SK-N-SH treated with all-trans-retinoic acid at 6 μM for 48 hours (cell line): Measurements from ENCODE around the gene ZSCAN30.

Source experiments
- ATAC-seq: fragments of 200-7000 bp; cut with Tn5 transposase; 3 replicates; pipeline ENCODE4 v1.9.1; 2020; ENCODE audit warnings: mild to moderate bottlenecking, moderate library complexity
- BACH2 ChIP-seq: fragments of 250-450 bp; sonication (Bioruptor Pico); IDR thresholded peaks from 2 replicates; pipeline ENCODE4 v1.9.0; 2021; ENCODE audit warnings: mild to moderate bottlenecking, borderline replicate concordance
- CSDC2 ChIP-seq: fragments of 250-450 bp; sonication (Bioruptor Pico); IDR thresholded peaks from 2 replicates; pipeline ENCODE4 v1.5.0; 2020; ENCODE audit warnings: mild to moderate bottlenecking, moderate library complexity
- ESRRG ChIP-seq: fragments of 250-450 bp; sonication (Bioruptor Pico); IDR thresholded peaks from 2 replicates; pipeline ENCODE4 v1.6.1; 2021; ENCODE audit warnings: mild to moderate bottlenecking
- GLIS3 ChIP-seq: fragments of 250-450 bp; sonication (Bioruptor Pico); IDR thresholded peaks from 2 replicates; pipeline ENCODE4 v1.5.0; 2020; ENCODE audit warnings: mild to moderate bottlenecking, moderate library complexity
- OSR1 ChIP-seq: fragments of 250-450 bp; sonication (Bioruptor Pico); IDR thresholded peaks from 2 replicates; pipeline ENCODE4 v1.8.0; 2022; ENCODE audit warnings: moderate library complexity, mild to moderate bottlenecking, inconsistent platforms
- RARB ChIP-seq: fragments of 250-450 bp; sonication (Bioruptor Pico); IDR thresholded peaks from 2 replicates; pipeline ENCODE4 v1.8.0; 2021; ENCODE audit warnings: mild to moderate bottlenecking, moderate library complexity
- TCF4 ChIP-seq: fragments of 250-450 bp; sonication (Bioruptor Pico); IDR thresholded peaks from 2 replicates; pipeline ENCODE4 v1.8.0; 2021; ENCODE audit warnings: mild to moderate bottlenecking, moderate library complexity, borderline replicate concordance
- TSHZ2 ChIP-seq: fragments of 250-450 bp; sonication (Bioruptor Pico); IDR thresholded peaks from 2 replicates; pipeline ENCODE4 v1.5.0; 2020; ENCODE audit warnings: mild to moderate bottlenecking, moderate library complexity
- ZC3H10 ChIP-seq: fragments of 250-450 bp; sonication (Bioruptor Pico); IDR thresholded peaks from 2 replicates; pipeline ENCODE4 v1.5.1; 2021; ENCODE audit warnings: mild to moderate bottlenecking, moderate library complexity
- ZFP3 ChIP-seq: fragments of 250-450 bp; sonication (Bioruptor Pico); IDR thresholded peaks from 2 replicates; pipeline ENCODE4 v1.5.0; 2020; ENCODE audit warnings: mild to moderate bottlenecking, moderate library complexity
- ZFP30 ChIP-seq: fragments of 450-650 bp; formaldehyde crosslinking; IDR thresholded peaks from 2 replicates; pipeline ENCODE4 v1.5.0; 2022; ENCODE audit warnings: mild to moderate bottlenecking, moderate library complexity
- ZNF565 ChIP-seq: fragments of 450-650 bp; formaldehyde crosslinking; conservative IDR thresholded peaks from 2 replicates; pipeline ENCODE4 v1.5.0; 2020; ENCODE audit warnings: low read depth, mild to moderate bottlenecking, moderate library complexity
- ZNF70 ChIP-seq: fragments of 450-650 bp; formaldehyde crosslinking; IDR thresholded peaks from 2 replicates; pipeline ENCODE4 v1.5.0; 2020; ENCODE audit warnings: mild to moderate bottlenecking, moderate library complexity
- TF ChIP-seq, protein P1 (sequence below): fragments of 250-450 bp; sonication (Bioruptor Pico); IDR thresholded peaks from 2 replicates; pipeline ENCODE4 v1.8.0; 2020; ENCODE audit warnings: mild to moderate bottlenecking, moderate library complexity, borderline replicate concordance
- TF ChIP-seq, protein P2 (sequence below): fragments of 250-450 bp; sonication (Bioruptor Pico); IDR thresholded peaks from 2 replicates; pipeline ENCODE4 v1.5.1; 2020; ENCODE audit warnings: low read depth, mild to moderate bottlenecking, moderate library complexity
- TF ChIP-seq, protein P3 (sequence below): fragments of 250-450 bp; sonication (Bioruptor Pico); IDR thresholded peaks from 2 replicates; pipeline ENCODE4 v1.5.1; 2021; ENCODE audit warnings: mild to moderate bottlenecking, moderate library complexity

The ZSCAN30 gene

DNA sequence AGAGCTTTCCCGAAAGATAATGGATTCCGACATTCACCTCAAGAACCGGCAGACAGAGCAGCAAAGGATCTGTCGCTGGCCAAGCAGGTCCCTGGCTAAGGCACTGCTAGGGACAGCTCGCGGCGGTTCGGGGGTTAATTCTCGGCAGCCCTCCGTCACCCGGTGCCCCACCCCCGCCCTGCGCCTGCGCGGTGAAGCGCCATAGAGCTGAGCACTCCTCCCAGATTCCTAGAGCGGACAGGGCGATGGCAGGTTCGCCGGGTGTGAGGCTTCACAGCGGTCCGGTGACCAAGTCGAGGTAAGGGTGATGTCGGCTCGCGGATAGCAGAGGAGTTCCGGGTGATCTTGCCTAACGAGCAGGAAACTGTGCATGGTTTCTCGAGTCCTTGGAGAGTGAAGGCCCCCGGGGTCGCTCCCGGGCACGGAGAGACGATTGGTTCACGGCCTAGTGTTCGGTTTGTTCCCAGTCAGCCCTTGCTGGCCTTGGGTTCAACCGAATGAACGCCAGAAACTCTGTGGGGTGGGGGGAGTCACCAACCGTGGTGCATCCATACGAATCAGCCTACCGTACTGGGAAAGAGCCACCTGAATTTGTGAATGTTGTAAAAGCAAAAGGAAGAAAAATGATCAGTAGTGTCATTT, at the start of gene ZSCAN30:
TSS of gene ZSCAN30 (minus strand) at position 136 of the 642 bp plus-strand sequence. CDS start 25,877 bp downstream, outside the sequence.
- peak; percentile 34; the same call in 1 of the 2 replicates for TF ChIP-seq TSHZ2
- no peak for TF ChIP-seq ESRRG (CRISPR knock-in tag)
- no peak for TF ChIP-seq ZNF70 (CRISPR knock-in tag)
- TF ChIP-seq GLIS3 (CRISPR knock-in tag): no peak
- peak; percentile 96 for TF ChIP-seq ZFP3 (CRISPR knock-in tag)
- TF ChIP-seq ZC3H10 (CRISPR knock-in tag): no peak
- TF ChIP-seq, protein P1, sequence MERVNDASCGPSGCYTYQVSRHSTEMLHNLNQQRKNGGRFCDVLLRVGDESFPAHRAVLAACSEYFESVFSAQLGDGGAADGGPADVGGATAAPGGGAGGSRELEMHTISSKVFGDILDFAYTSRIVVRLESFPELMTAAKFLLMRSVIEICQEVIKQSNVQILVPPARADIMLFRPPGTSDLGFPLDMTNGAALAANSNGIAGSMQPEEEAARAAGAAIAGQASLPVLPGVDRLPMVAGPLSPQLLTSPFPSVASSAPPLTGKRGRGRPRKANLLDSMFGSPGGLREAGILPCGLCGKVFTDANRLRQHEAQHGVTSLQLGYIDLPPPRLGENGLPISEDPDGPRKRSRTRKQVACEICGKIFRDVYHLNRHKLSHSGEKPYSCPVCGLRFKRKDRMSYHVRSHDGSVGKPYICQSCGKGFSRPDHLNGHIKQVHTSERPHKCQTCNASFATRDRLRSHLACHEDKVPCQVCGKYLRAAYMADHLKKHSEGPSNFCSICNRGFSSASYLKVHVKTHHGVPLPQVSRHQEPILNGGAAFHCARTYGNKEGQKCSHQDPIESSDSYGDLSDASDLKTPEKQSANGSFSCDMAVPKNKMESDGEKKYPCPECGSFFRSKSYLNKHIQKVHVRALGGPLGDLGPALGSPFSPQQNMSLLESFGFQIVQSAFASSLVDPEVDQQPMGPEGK: no peak
- no peak for TF ChIP-seq OSR1 (CRISPR knock-in tag)
- no peak for TF ChIP-seq RARB (CRISPR knock-in tag)
- no peak for TF ChIP-seq TCF4
- no peak for TF ChIP-seq ZFP30 (CRISPR knock-in tag)
- TF ChIP-seq, protein P2, sequence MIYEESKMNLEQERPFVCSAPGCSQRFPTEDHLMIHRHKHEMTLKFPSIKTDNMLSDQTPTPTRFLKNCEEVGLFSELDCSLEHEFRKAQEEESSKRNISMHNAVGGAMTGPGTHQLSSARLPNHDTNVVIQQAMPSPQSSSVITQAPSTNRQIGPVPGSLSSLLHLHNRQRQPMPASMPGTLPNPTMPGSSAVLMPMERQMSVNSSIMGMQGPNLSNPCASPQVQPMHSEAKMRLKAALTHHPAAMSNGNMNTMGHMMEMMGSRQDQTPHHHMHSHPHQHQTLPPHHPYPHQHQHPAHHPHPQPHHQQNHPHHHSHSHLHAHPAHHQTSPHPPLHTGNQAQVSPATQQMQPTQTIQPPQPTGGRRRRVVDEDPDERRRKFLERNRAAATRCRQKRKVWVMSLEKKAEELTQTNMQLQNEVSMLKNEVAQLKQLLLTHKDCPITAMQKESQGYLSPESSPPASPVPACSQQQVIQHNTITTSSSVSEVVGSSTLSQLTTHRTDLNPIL (CRISPR knock-in tag): 0 out of 2 replicates have a peak, but pooled peaks have one; percentile 24
- TF ChIP-seq, protein P3, sequence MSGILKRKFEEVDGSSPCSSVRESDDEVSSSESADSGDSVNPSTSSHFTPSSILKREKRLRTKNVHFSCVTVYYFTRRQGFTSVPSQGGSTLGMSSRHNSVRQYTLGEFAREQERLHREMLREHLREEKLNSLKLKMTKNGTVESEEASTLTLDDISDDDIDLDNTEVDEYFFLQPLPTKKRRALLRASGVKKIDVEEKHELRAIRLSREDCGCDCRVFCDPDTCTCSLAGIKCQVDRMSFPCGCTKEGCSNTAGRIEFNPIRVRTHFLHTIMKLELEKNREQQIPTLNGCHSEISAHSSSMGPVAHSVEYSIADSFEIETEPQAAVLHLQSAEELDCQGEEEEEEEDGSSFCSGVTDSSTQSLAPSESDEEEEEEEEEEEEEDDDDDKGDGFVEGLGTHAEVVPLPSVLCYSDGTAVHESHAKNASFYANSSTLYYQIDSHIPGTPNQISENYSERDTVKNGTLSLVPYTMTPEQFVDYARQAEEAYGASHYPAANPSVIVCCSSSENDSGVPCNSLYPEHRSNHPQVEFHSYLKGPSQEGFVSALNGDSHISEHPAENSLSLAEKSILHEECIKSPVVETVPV (CRISPR knock-in tag): no peak

DNA sequence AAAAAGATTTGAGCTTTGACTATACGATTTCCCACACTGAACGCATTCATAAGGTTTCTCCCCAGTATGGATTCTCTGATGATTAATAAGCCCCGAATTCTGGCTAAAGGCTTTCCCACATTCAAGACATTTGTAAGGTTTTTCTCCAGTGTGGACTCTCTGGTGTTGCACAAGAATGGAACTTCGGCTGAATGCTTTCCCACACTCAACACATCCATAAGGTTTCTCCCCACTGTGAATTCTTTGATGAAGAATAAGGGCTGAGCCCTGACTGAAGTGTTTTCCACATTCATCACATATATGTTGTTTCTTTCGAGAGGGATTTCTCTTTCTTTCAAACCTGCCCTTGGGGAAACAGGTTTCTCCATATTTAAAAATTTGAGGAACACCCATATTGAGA, 47.3 kb upstream of the ZSCAN30 start:
- no peak for ATAC-seq
- TF ChIP-seq ESRRG (CRISPR knock-in tag) (no peak), CSDC2 (CRISPR knock-in tag) (no peak), ZFP3 (CRISPR knock-in tag) (no peak), TSHZ2 (no peak), RARB (CRISPR knock-in tag) (no peak), TCF4 (no peak), ZFP30 (CRISPR knock-in tag) (no peak), ZNF565 (CRISPR knock-in tag) (no peak), BACH2 (CRISPR knock-in tag) (no peak)
- TF ChIP-seq, protein P1: no peak
- TF ChIP-seq, protein P2 (CRISPR knock-in tag): no peak

More for the DNA sequence above, at the start of gene ZSCAN30:
- peak; percentile 98 for ATAC-seq
